ENCODE data around the gene PAX7.

- TF ChIP-seq, protein P1, sequence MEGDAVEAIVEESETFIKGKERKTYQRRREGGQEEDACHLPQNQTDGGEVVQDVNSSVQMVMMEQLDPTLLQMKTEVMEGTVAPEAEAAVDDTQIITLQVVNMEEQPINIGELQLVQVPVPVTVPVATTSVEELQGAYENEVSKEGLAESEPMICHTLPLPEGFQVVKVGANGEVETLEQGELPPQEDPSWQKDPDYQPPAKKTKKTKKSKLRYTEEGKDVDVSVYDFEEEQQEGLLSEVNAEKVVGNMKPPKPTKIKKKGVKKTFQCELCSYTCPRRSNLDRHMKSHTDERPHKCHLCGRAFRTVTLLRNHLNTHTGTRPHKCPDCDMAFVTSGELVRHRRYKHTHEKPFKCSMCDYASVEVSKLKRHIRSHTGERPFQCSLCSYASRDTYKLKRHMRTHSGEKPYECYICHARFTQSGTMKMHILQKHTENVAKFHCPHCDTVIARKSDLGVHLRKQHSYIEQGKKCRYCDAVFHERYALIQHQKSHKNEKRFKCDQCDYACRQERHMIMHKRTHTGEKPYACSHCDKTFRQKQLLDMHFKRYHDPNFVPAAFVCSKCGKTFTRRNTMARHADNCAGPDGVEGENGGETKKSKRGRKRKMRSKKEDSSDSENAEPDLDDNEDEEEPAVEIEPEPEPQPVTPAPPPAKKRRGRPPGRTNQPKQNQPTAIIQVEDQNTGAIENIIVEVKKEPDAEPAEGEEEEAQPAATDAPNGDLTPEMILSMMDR (IDR thresholded peaks at IDR 0.05) = no peak
- TF ChIP-seq POLR2A (IDR thresholded peaks at IDR 0.05) = no peak
These were observed 153.8 kb downstream of the PAX7 start for GRCh38 chr1:18784482-18784831.
